ENCODE data around the gene A1BG.
"Not testable (repeated sequence)": the region's sequence is repeated elsewhere in the genome, so short reads cannot be mapped to it uniquely, and the experiment has no call there.

- TF ChIP-seq CTCF (IDR thresholded peaks at IDR 0.05; ENCODE audit: insufficient read depth, low read length, poor library complexity, severe bottlenecking); EZH2phosphoT487 (conservative IDR thresholded peaks at IDR 0.05; ENCODE audit: low read length): not testable (repeated sequence)
Observed at GRCh38 chr19:58376724-58377123, 23.4 kb upstream of the A1BG start.

Data from SU-DHL-6 (cell line).